ENCODE data around the gene ARHGEF12.
A peak's percentile ranks its signal among the peaks of the same experiment; 100 is the strongest.

The ARHGEF12 gene

DNA sequence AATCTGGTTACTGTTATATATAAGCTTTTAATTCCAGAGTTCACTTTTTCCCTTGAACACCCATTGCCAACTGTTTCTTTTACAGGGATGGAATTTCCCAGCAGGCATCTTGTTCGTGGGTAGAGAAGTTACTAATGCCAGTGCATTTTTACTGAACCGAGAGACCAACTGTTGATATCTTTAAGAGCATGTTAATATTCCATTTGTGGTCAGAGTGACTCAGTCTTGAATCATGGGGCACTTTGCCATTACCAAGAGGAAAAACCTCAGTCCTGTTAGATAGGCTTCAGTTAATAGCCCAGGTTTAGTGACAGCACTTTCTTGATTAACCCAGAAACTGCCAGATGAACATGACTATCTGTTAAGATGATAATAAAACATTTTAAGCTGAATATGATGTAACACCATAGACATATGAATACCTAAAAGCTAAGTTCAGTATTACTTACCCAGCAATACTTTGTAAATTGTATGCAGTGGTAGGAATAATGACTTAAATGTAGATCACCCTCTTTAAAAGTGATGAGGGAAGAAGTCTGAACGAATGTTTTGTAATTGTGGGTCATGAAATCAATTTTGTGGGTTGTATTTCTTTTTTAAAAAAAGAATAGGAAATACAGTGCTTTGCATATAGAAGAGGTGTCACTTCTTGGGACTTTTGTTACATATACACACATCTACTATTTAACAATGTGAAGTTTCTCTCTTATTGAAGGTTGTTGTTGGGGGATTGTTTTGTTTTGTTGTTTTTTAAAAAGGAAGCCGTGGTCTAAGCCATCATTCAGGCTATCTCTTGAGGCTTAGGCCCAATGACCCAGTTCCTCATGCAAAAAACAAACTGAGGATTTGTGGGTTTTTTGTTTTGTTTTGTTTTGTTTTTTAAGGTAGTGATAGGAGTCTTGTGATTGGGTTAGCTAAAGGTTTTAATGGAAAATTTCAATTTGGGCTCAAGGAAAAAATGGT, 96.1 kb downstream of the ARHGEF12 start:
- TF ChIP-seq, protein P1, sequence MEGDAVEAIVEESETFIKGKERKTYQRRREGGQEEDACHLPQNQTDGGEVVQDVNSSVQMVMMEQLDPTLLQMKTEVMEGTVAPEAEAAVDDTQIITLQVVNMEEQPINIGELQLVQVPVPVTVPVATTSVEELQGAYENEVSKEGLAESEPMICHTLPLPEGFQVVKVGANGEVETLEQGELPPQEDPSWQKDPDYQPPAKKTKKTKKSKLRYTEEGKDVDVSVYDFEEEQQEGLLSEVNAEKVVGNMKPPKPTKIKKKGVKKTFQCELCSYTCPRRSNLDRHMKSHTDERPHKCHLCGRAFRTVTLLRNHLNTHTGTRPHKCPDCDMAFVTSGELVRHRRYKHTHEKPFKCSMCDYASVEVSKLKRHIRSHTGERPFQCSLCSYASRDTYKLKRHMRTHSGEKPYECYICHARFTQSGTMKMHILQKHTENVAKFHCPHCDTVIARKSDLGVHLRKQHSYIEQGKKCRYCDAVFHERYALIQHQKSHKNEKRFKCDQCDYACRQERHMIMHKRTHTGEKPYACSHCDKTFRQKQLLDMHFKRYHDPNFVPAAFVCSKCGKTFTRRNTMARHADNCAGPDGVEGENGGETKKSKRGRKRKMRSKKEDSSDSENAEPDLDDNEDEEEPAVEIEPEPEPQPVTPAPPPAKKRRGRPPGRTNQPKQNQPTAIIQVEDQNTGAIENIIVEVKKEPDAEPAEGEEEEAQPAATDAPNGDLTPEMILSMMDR (IDR thresholded peaks at IDR 0.05; ENCODE audit: low read depth, low read length), result no peak
- H3K4me3 ChIP-seq (ENCODE audit: low read depth, low read length), result peak overlapping the region; percentile 4; the same call in 1 of the 2 replicates

DNA sequence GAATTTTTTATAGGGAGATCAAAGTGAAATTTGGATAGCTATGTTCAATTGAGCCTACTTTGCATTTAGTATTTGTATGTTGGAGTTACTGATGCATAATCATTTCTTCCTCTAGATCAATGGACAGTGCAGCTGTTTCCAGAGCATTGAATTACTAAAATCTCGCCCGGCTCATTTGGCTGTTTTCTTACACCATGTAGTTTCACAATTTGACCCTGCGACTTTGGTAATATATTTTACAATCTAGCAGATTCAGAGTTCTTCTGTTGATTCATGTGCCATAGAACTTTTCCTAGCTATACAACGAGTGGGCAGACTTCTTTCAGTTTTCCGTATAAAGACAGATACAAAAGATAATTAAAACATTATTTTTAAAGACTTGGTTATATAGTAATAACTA, 105.4 kb downstream of the ARHGEF12 start:
- H3K4me3 ChIP-seq (ENCODE audit: low read depth, low read length), result no peak overlapping the region
- TF ChIP-seq, protein P1 (IDR thresholded peaks at IDR 0.05; ENCODE audit: low read depth, low read length), result no peak

DNA sequence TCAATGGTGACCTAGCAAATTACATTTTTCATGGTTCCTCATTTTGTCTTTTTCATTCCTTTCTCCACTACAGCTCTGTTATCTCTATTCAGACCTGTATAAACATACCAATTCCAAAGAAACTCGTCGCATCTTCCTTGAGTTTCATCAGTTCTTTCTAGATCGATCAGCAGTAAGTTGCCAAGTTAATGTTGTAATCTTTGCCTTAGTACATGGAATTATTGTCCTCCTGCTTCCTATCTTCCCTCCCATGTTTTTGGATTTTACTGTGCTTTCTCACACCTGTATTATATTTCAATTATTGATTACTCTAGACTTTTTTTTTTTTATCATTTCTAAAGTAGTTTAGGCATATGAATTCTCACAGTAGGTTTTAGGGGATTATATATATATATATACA, 105.8 kb downstream of the ARHGEF12 start:
- H3K4me3 ChIP-seq (ENCODE audit: low read depth, low read length), result no peak overlapping the region
- TF ChIP-seq, protein P1 (IDR thresholded peaks at IDR 0.05; ENCODE audit: low read depth, low read length), result no peak

DNA sequence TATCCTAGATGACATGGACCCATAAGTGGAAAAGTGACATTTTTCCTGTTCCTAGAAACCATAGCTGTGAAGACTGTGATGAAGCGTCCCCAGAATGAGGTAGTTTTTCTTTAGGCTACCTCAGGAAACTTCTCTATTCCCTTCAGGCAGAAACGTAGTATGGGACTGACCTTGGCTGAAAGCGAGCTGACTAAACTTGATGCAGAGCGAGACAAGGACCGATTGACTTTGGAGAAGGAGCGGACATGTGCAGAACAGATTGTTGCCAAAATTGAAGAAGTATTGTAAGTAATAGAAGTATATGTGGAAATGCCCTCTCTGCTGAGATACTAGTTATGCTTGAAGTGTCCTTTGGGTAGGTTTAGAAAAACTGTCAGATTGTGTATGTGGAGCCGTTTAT, 110.6 kb downstream of the ARHGEF12 start:
- TF ChIP-seq, protein P1 (IDR thresholded peaks at IDR 0.05; ENCODE audit: low read depth, low read length), result no peak

DNA sequence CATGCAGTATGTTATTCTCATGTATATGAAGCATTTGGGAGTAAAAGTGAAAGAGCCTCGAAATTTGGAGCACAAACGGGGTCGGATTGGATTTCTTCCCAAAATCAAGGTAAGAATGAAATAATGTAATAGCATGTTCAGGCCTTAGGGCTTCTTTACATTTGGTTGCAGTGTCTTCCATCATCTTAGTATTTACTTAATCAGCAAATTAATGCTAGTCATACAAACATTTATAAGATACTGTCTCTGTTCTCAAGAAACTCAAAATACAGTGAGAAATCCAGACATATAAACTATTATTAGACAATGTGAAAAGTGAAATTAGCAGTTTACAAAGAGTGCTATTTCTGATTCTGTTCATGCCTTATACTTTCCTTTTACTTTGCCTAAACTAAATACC, 112.0 kb downstream of the ARHGEF12 start:
- no peak overlapping the region for H3K4me3 ChIP-seq (ENCODE audit: low read depth, low read length)
- TF ChIP-seq, protein P1 (IDR thresholded peaks at IDR 0.05; ENCODE audit: low read depth, low read length), result no peak

More for the DNA sequence above, 110.6 kb downstream of the ARHGEF12 start:
- H3K4me3 ChIP-seq (ENCODE audit: low read depth, low read length), result no peak overlapping the region

DNA sequence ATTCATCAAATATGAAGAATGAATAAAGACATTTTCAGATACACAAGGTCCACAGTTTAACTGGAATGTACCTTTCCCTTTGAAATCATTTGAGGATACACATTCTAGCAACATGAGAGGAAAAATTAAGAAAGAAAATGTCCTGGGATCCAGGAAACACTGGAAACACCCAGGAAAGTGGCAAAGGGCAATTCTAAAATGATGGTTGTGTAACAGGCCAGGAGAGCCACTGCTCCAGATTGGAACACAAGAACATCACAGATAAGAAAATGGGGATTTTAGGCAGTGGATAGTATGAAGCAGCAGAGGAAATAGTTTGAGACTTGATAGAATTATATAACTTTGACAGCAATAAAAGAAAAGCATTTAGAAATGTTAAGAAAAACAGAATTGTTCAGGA, 119.3 kb downstream of the ARHGEF12 start:
- TF ChIP-seq, protein P1 (IDR thresholded peaks at IDR 0.05; ENCODE audit: low read depth, low read length), result no peak
- H3K4me3 ChIP-seq (ENCODE audit: low read depth, low read length), result no peak overlapping the region

DNA sequence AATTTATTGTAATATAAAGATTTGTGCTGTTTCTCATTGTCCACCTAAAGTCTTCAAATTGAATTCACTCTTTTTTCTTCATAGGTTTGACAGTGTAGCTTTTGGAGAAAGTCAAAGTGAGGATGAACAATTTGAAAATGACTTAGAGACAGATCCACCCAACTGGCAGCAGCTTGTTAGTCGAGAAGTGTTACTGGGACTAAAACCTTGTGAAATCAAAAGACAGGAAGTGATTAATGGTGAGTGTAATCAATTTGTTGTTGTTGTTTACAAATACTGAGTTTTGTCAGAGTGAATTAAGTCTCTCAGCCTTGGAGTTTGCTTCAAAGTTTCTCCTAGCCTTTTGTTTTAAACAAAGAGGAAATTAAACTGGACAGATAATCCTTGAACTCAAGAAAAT, 121.8 kb downstream of the ARHGEF12 start:
- TF ChIP-seq, protein P1 (IDR thresholded peaks at IDR 0.05; ENCODE audit: low read depth, low read length), result no peak
- H3K4me3 ChIP-seq (ENCODE audit: low read depth, low read length), result no peak overlapping the region

Measured in WI38 (cell line).